Measurements from ENCODE around the gene LGR5. TPM values are rescaled to one million over a fixed set of nuclear protein-coding genes. Genes with fewer than 3 reads are reported as not detected.

Gene LGR5
- total and polyA plus RNA-seq, 2 of the 13 experiments (the other 11 are each of a cell fraction or from before 2014, with no cell fraction given): 37.0 to 121 TPM

DNA sequence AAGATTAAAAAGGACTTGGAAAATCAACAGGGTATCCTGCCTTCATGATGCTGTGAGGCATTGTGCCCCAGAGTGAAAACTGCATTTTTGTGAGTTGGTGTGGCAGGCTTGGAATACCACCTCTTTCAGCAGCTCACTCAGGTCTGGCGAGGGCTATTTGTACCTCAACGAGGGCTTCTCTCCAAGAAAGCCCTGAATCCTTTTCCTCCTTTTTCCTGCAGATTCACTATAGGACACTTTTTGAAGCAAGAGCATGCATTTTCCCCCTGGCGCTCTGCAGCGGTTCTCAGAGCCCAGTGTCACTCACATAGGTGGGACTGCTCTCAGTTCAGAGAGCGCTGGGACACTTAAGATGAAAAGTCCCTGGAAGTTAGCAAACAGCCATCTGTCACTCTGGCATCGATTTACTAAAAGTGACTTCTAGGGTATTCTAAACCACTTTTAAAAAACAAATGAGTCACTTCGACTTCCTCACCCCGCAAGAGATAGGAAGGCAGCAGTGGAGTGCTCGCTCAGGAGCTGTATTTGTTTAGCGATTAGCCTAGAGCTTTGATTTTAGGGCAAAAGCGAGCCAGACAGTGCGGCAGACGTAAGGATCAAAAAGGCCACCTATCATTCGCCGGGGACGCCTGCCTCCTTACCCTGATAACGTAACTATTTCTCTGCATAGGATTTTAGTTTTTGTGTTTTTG lies 782 bp upstream of the LGR5 start (continued):
- no peak for TF ChIP-seq ZNF660 (CRISPR knock-in tag; IDR thresholded peaks at IDR 0.05; ENCODE audit: borderline replicate concordance, low read depth)
- peak; percentile 32; the same call in 1 of the 2 replicates for TF ChIP-seq NAIF1 (CRISPR knock-in tag; IDR thresholded peaks at IDR 0.05; ENCODE audit: borderline replicate concordance)
- TF ChIP-seq, protein P1, sequence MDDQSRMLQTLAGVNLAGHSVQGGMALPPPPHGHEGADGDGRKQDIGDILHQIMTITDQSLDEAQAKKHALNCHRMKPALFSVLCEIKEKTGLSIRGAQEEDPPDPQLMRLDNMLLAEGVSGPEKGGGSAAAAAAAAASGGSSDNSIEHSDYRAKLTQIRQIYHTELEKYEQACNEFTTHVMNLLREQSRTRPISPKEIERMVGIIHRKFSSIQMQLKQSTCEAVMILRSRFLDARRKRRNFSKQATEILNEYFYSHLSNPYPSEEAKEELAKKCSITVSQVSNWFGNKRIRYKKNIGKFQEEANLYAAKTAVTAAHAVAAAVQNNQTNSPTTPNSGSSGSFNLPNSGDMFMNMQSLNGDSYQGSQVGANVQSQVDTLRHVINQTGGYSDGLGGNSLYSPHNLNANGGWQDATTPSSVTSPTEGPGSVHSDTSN (CRISPR knock-in tag; IDR thresholded peaks at IDR 0.05; ENCODE audit: borderline replicate concordance): no peak
- no peak for TF ChIP-seq ZBTB20 (CRISPR knock-in tag; IDR thresholded peaks at IDR 0.05; ENCODE audit: borderline replicate concordance, low read depth)
- TF ChIP-seq BHLHE40 (IDR thresholded peaks at IDR 0.05; ENCODE audit: low read length): 0 out of 2 replicates have a peak, but pooled peaks have one; percentile 30
- TF ChIP-seq ZNF431 (CRISPR knock-in tag; IDR thresholded peaks at IDR 0.05; ENCODE audit: borderline replicate concordance, low read depth): peak; percentile 58; the same call in 1 of the 2 replicates
- peak; percentile 64; the same call in 1 of the 2 replicates for TF ChIP-seq ZBTB21 (CRISPR knock-in tag; IDR thresholded peaks at IDR 0.05)
- TF ChIP-seq NCOA2 (CRISPR knock-in tag; IDR thresholded peaks at IDR 0.05): peak; percentile 96
- TF ChIP-seq SUZ12 (IDR thresholded peaks at IDR 0.05; ENCODE audit: low read depth, low read length): no peak
- TF ChIP-seq ZNF143 (CRISPR knock-in tag; IDR thresholded peaks at IDR 0.05): no peak
- TF ChIP-seq PHF21A (CRISPR knock-in tag; IDR thresholded peaks at IDR 0.05): peak; percentile 92
- TF ChIP-seq ZNF546 (CRISPR knock-in tag; conservative IDR thresholded peaks at IDR 0.05): no peak
- no peak; the same call in 1 of the 2 replicates for TF ChIP-seq RORA (CRISPR knock-in tag; IDR thresholded peaks at IDR 0.05)
- no peak for TF ChIP-seq U2AF1 (optimal IDR thresholded peaks at IDR 0.05; ENCODE audit: low read depth, low read length)
- peak; percentile 99 for TF ChIP-seq TCF7 (IDR thresholded peaks at IDR 0.05; ENCODE audit: low read depth)
- peak; percentile 72; the same call in 1 of the 2 replicates for TF ChIP-seq ZNF792 (CRISPR knock-in tag; IDR thresholded peaks at IDR 0.05)
- peak; percentile 51; the same call in 1 of the 2 replicates for TF ChIP-seq CBFB (CRISPR knock-in tag; IDR thresholded peaks at IDR 0.05)
- no peak for TF ChIP-seq ZNF33A (CRISPR knock-in tag; IDR thresholded peaks at IDR 0.05; ENCODE audit: borderline replicate concordance)
- TF ChIP-seq, protein P2, sequence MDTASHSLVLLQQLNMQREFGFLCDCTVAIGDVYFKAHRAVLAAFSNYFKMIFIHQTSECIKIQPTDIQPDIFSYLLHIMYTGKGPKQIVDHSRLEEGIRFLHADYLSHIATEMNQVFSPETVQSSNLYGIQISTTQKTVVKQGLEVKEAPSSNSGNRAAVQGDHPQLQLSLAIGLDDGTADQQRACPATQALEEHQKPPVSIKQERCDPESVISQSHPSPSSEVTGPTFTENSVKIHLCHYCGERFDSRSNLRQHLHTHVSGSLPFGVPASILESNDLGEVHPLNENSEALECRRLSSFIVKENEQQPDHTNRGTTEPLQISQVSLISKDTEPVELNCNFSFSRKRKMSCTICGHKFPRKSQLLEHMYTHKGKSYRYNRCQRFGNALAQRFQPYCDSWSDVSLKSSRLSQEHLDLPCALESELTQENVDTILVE (CRISPR knock-in tag; IDR thresholded peaks at IDR 0.05): peak; percentile 39; the same call in 1 of the 2 replicates
- TF ChIP-seq MED13 (CRISPR knock-in tag; IDR thresholded peaks at IDR 0.05): peak; percentile 62; the same call in 1 of the 2 replicates
- peak; percentile 99 for TF ChIP-seq BCL6 (CRISPR knock-in tag; IDR thresholded peaks at IDR 0.05)
- TF ChIP-seq ETV5 (CRISPR knock-in tag; IDR thresholded peaks at IDR 0.05; ENCODE audit: borderline replicate concordance): peak; percentile 85
- peak; percentile 50 for TF ChIP-seq ZMYM3 (CRISPR knock-in tag; IDR thresholded peaks at IDR 0.05)
- TF ChIP-seq KDM3A (CRISPR knock-in tag; IDR thresholded peaks at IDR 0.05; ENCODE audit: low read depth): peak; percentile 66; the same call in 1 of the 2 replicates
- TF ChIP-seq, protein P3, sequence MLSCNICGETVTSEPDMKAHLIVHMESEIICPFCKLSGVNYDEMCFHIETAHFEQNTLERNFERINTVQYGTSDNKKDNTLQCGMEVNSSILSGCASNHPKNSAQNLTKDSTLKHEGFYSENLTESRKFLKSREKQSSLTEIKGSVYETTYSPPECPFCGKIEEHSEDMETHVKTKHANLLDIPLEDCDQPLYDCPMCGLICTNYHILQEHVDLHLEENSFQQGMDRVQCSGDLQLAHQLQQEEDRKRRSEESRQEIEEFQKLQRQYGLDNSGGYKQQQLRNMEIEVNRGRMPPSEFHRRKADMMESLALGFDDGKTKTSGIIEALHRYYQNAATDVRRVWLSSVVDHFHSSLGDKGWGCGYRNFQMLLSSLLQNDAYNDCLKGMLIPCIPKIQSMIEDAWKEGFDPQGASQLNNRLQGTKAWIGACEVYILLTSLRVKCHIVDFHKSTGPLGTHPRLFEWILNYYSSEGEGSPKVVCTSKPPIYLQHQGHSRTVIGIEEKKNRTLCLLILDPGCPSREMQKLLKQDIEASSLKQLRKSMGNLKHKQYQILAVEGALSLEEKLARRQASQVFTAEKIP (CRISPR knock-in tag; IDR thresholded peaks at IDR 0.05; ENCODE audit: borderline replicate concordance): no peak
- TF ChIP-seq, protein P4, sequence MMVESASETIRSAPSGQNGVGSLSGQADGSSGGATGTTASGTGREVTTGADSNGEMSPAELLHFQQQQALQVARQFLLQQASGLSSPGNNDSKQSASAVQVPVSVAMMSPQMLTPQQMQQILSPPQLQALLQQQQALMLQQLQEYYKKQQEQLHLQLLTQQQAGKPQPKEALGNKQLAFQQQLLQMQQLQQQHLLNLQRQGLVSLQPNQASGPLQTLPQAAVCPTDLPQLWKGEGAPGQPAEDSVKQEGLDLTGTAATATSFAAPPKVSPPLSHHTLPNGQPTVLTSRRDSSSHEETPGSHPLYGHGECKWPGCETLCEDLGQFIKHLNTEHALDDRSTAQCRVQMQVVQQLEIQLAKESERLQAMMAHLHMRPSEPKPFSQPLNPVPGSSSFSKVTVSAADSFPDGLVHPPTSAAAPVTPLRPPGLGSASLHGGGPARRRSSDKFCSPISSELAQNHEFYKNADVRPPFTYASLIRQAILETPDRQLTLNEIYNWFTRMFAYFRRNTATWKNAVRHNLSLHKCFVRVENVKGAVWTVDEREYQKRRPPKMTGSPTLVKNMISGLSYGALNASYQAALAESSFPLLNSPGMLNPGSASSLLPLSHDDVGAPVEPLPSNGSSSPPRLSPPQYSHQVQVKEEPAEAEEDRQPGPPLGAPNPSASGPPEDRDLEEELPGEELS (CRISPR knock-in tag; IDR thresholded peaks at IDR 0.05): peak; percentile 90
